UCSD-AML1 (cell line): ENCODE results near the gene MT3.
"Not testable (repeated sequence)": the region's sequence is repeated elsewhere in the genome, so short reads cannot be mapped to it uniquely, and the experiment has no call there.

Experiments
- DNase-seq: peaks from one replicate; lab custom pipeline; 2025; ENCODE audit not compliant: unreplicated experiment; lab: John Stamatoyannopoulos, UW

Gene MT3

GRCh38 chr16:56577300-56577625, 12.1 kb upstream of the MT3 start:
- no peak for DNase-seq

- no peak for DNase-seq
These were observed 8.8 kb upstream of the MT3 start for GRCh38 chr16:56580391-56581048.

GRCh38 chr16:56582911-56583310, 6.4 kb upstream of the MT3 start:
- not testable (repeated sequence) for DNase-seq

- DNase-seq, result no peak
These were observed 5.8 kb upstream of the MT3 start for GRCh38 chr16:56583351-56584168.

- DNase-seq, result no peak
These were observed 5.1 kb upstream of the MT3 start for GRCh38 chr16:56584276-56584675.

GRCh38 chr16:56588781-56589140, 567 bp upstream of the MT3 start:
- no peak for DNase-seq

GRCh38 chr16:56591377-56592060, 2.2 kb downstream of the MT3 start:
- DNase-seq, result peak; percentile 29

GRCh38 chr16:56593573-56594291, 4.4 kb downstream of the MT3 start:
- DNase-seq, result no peak

- no peak for DNase-seq
These were observed 4.9 kb downstream of the MT3 start for GRCh38 chr16:56594292-56594619.

GRCh38 chr16:56600398-56600999, 11.2 kb downstream of the MT3 start:
- DNase-seq, result peak; percentile 28

- no peak for DNase-seq
These were observed 12.0 kb downstream of the MT3 start for GRCh38 chr16:56601325-56601724.

GRCh38 chr16:56603589-56603988, 14.3 kb downstream of the MT3 start:
- peak; percentile 49 for DNase-seq

- DNase-seq, result no peak
These were observed 15.6 kb downstream of the MT3 start for GRCh38 chr16:56604966-56605365.

GRCh38 chr16:56605475-56605874, 16.1 kb downstream of the MT3 start:
- DNase-seq, result no peak

GRCh38 chr16:56606071-56606475, 16.7 kb downstream of the MT3 start:
- DNase-seq, result no peak

- DNase-seq, result no peak
These were observed 17.3 kb downstream of the MT3 start for GRCh38 chr16:56606476-56607108.

GRCh38 chr16:56607109-56607618, 17.8 kb downstream of the MT3 start:
- DNase-seq, result peak; percentile 75

- peak; percentile 55 for DNase-seq
These were observed 18.3 kb downstream of the MT3 start for GRCh38 chr16:56607675-56608042.

GRCh38 chr16:56608043-56608875, 18.9 kb downstream of the MT3 start, which contains the start of gene MT2A:
Gene MT2A, plus strand, starts transcription at chr16:56608584. Its CDS starts 72 bp downstream, at chr16:56608656.
- DNase-seq, result peak; percentile 96
